ENCODE data around the gene KCNJ14.

GRCh38 chr19:48477067-48477685, 21.8 kb downstream of the KCNJ14 start:
- TF ChIP-seq CTCF (IDR thresholded peaks at IDR 0.05; ENCODE audit: poor library complexity, severe bottlenecking) (no peak), EZH2 (IDR thresholded peaks at IDR 0.05; ENCODE audit: borderline replicate concordance, insufficient read depth, low read length, poor library complexity, severe bottlenecking) (no peak), POLR2AphosphoS5 (IDR thresholded peaks at IDR 0.05) (no peak), EP300 (conservative IDR thresholded peaks at IDR 0.05; ENCODE audit: poor library complexity, severe bottlenecking) (no peak), RAD21 (conservative IDR thresholded peaks at IDR 0.05) (no peak), REST (IDR thresholded peaks at IDR 0.05; ENCODE audit: borderline replicate concordance) (no peak)
